Memory B cell (primary cell): ENCODE results near the gene ZNHIT1.
"Not testable (repeated sequence)": the region's sequence is repeated elsewhere in the genome, so short reads cannot be mapped to it uniquely, and the experiment has no call there.

Experiments
- ATAC-seq: fragments of 150-1000 bp; cut with Tn5 transposase; 2 replicates; pipeline ENCODE4 v1.10.0; 2021; ENCODE audit warnings: low read depth, mild to moderate bottlenecking, moderate library complexity
- DNase-seq, 2 donors: peaks; one replicate each; pipeline ENCODE4 v3.0.0; 2022; ENCODE audit warnings: low spot score in 2 of 2
- H3K27ac Mint-ChIP-seq: one replicate; pipeline ENCODE4 v1.8.0; 2022; ENCODE audit warnings: mild to moderate bottlenecking, moderate library complexity, mixed read lengths
- H3K27me3 Mint-ChIP-seq: one replicate; pipeline ENCODE4 v1.8.0; 2022; ENCODE audit warnings: mixed read lengths
- H3K36me3 Mint-ChIP-seq: one replicate; pipeline ENCODE4 v1.8.0; 2022; ENCODE audit warnings: mild to moderate bottlenecking, mixed read lengths
- H3K4me1 Mint-ChIP-seq: one replicate; pipeline ENCODE4 v1.8.0; 2022; ENCODE audit warnings: mixed read lengths
- H3K4me3 Mint-ChIP-seq: one replicate; pipeline ENCODE4 v1.8.0; 2022; ENCODE audit warnings: mild to moderate bottlenecking, moderate library complexity, mixed read lengths
- H3K9me3 Mint-ChIP-seq: one replicate; pipeline ENCODE4 v1.8.0; 2022; ENCODE audit warnings: mixed read lengths

ZNHIT1 gene

GRCh38 chr7:101250324-101250723, 32.4 kb downstream of the ZNHIT1 start:
- Mint-ChIP-seq H3K27me3 (peaks cover 1% of the 10 kb centered on the region), H3K27ac (no peak overlapping the region), H3K4me3 (peak overlapping the region; percentile 98), H3K4me1 (peaks cover 19% of the 10 kb centered on the region), H3K9me3 (no peaks in the 10 kb centered on the region), H3K36me3 (peaks cover 7% of the 10 kb centered on the region)
- DNase-seq (no peak), ATAC-seq (no peak)

GRCh38 chr7:101251871-101252659, 34.1 kb downstream of the ZNHIT1 start:
- H3K4me1 Mint-ChIP-seq: peaks cover 19% of the 10 kb centered on the region
- peak overlapping the region; percentile 94 for H3K27ac Mint-ChIP-seq
- peaks cover 1% of the 10 kb centered on the region for H3K27me3 Mint-ChIP-seq
- ATAC-seq: peak; percentile 97
- peak overlapping the region; percentile 98 for H3K4me3 Mint-ChIP-seq
- H3K36me3 Mint-ChIP-seq: peaks cover 7% of the 10 kb centered on the region
- no peaks in the 10 kb centered on the region for H3K9me3 Mint-ChIP-seq
- DNase-seq: peak; percentile 99

- H3K27me3 Mint-ChIP-seq, H3K9me3 Mint-ChIP-seq, ATAC-seq, H3K36me3 Mint-ChIP-seq, H3K27ac Mint-ChIP-seq, DNase-seq: not testable (repeated sequence)
- H3K4me1 Mint-ChIP-seq: peaks cover 15% of the 10 kb centered on the region
- H3K4me3 Mint-ChIP-seq: peak overlapping the region; percentile 21
Measured at GRCh38 chr7:101253199-101253598, 35.2 kb downstream of the ZNHIT1 start.

DNA sequence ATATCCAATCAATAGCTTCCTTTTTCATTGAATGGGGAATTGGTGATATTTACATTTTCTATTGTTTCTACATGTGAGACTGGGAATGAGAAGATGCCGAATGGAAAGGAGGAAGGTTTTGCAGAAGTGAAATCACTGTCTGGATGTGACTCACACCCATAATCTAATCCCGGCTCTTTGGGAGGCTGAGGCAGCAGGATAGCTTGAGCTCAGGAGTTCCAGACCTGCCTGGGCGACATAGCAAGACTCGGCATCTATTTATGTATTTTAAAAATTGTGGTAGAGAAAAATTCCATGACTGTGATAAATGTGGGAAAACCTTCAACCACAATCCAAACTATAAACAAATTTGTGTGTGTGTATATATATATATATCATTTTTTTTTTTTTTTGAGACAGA, 37.8 kb downstream of the ZNHIT1 start:
- no peaks in the 10 kb centered on the region for H3K9me3 Mint-ChIP-seq
- ATAC-seq (no peak), DNase-seq (no peak)
- peaks cover 4% of the 10 kb centered on the region for H3K36me3 Mint-ChIP-seq
- H3K27me3 Mint-ChIP-seq: peaks cover 1% of the 10 kb centered on the region
- H3K4me1 Mint-ChIP-seq: peaks cover 7% of the 10 kb centered on the region
- H3K27ac Mint-ChIP-seq: no peak overlapping the region
- no peak overlapping the region for H3K4me3 Mint-ChIP-seq

GRCh38 chr7:101258243-101258731, 40.3 kb downstream of the ZNHIT1 start:
- Mint-ChIP-seq H3K4me1 (no peaks in the 10 kb centered on the region), H3K9me3 (no peaks in the 10 kb centered on the region), H3K27me3 (no peaks in the 10 kb centered on the region), H3K27ac (no peak overlapping the region), H3K36me3 (no peaks in the 10 kb centered on the region), H3K4me3 (no peak overlapping the region)
- no peak for DNase-seq
- ATAC-seq: no peak

DNA sequence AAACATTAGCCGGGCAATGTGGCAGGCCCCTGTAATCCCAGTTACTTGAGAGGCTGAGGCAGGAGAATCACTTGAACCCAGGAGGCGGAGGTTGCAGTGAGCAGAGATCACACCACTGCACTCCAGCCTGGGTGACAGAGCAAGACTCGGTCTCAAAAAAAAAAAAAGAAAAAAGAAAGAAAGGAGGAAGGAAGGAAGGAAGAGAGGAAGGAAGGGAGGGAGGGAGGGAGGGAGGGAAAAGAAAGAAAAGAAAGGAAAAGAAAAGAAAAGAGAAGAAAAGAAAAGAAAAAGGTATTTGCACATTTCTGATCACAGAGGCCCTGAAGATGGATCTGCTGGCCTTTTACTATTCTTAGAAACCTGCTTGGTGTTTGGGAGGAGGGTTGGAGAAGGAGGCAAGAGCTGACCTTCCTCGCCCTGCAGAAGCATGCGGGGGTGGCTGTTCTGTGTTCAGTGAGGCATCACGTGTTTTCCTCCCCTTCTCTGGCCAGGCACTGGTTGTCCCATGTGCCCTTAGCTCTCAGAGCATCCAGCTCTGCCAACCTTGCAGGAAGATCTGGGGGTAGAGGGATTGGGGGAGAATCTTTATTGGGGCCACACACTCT, 46.2 kb downstream of the ZNHIT1 start:
- not testable (repeated sequence) for H3K27ac Mint-ChIP-seq, H3K36me3 Mint-ChIP-seq, H3K9me3 Mint-ChIP-seq, H3K4me3 Mint-ChIP-seq, DNase-seq, H3K27me3 Mint-ChIP-seq, ATAC-seq, H3K4me1 Mint-ChIP-seq

GRCh38 chr7:101265622-101266516, 47.9 kb downstream of the ZNHIT1 start:
- H3K36me3 Mint-ChIP-seq: no peaks in the 10 kb centered on the region
- no peak overlapping the region for H3K27ac Mint-ChIP-seq
- H3K4me1 Mint-ChIP-seq: peaks cover 5% of the 10 kb centered on the region
- DNase-seq (no peak), ATAC-seq (no peak)
- H3K27me3 Mint-ChIP-seq: peaks cover 5% of the 10 kb centered on the region
- no peaks in the 10 kb centered on the region for H3K9me3 Mint-ChIP-seq
- no peak overlapping the region for H3K4me3 Mint-ChIP-seq

- no peaks in the 10 kb centered on the region for H3K9me3 Mint-ChIP-seq
- ATAC-seq (no peak), DNase-seq (no peak)
- H3K36me3 Mint-ChIP-seq: no peaks in the 10 kb centered on the region
- no peak overlapping the region for H3K27ac Mint-ChIP-seq
- no peak overlapping the region for H3K4me3 Mint-ChIP-seq
- H3K27me3 Mint-ChIP-seq: peaks cover 9% of the 10 kb centered on the region
- no peaks in the 10 kb centered on the region for H3K4me1 Mint-ChIP-seq
Measured at GRCh38 chr7:101269664-101270063, 51.7 kb downstream of the ZNHIT1 start.

- Mint-ChIP-seq H3K36me3 (no peaks in the 10 kb centered on the region), H3K27me3 (peaks cover 10% of the 10 kb centered on the region), H3K4me3 (no peak overlapping the region), H3K27ac (no peak overlapping the region), H3K9me3 (no peaks in the 10 kb centered on the region), H3K4me1 (no peaks in the 10 kb centered on the region)
- ATAC-seq (no peak), DNase-seq (no peak)
Measured at GRCh38 chr7:101271021-101271420, 53.1 kb downstream of the ZNHIT1 start.

DNA sequence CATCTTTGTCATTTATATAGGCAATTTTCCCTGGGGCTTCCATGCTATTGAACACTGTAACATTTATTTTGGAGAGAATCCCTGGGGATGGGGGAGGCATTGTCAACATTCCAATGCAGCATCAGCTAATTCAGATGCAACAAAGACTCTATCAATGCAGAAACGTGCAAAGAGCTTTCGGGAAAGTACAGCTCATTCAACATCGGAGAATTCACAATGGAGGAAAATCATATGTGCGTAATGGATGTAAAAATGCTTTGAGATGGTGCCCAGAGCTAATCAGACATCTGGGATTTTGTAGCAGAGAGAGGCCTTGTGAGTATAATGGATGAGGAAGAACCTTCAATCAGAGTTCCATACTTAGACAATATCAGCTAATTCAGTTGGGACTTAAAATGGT, 55.2 kb downstream of the ZNHIT1 start:
- Mint-ChIP-seq H3K9me3 (no peaks in the 10 kb centered on the region), H3K36me3 (no peaks in the 10 kb centered on the region), H3K4me1 (no peaks in the 10 kb centered on the region), H3K27ac (no peak overlapping the region), H3K27me3 (peaks cover 18% of the 10 kb centered on the region), H3K4me3 (no peak overlapping the region)
- DNase-seq (no peak), ATAC-seq (no peak)
